K562 (cell line): ENCODE data around the gene S100P. TPM values are rescaled to one million over a fixed set of nuclear protein-coding genes. Genes with fewer than 3 reads are reported as not detected.

Source experiments
- CBX3 ChIP-seq, 2 experiments: IDR thresholded peaks; 1 replicate in 1 of 2; 2 replicates in 1 of 2; pipeline ENCODE4 v1.6.1; 2012; ENCODE audit warnings: inconsistent platforms in 2 of 2, low read length in 2 of 2, borderline replicate concordance in 1 of 2, control low read depth in 1 of 2
- LARP7 ChIP-seq: fragments of 450-650 bp; IDR thresholded peaks from 2 replicates; pipeline ENCODE4 v1.6.1; 2016
- MAFK ChIP-seq: IDR thresholded peaks from 2 replicates; pipeline ENCODE4 v1.6.1; 2011; ENCODE audit warnings: low read length, improper control_type of control experiment
- NFRKB ChIP-seq: fragments of 450-650 bp; IDR thresholded peaks from 2 replicates; pipeline ENCODE4 v1.6.1; 2016; ENCODE audit warnings: low read depth
- NR2F6 ChIP-seq: fragments of 450-650 bp; formaldehyde crosslinking; IDR thresholded peaks from 2 replicates; pipeline ENCODE4 v1.4.0; 2020; ENCODE audit warnings: mild to moderate bottlenecking
- NRF1 ChIP-seq, 2 experiments: fragments of 450-650 bp; IDR thresholded peaks in 1 of 2; conservative IDR thresholded peaks in 1 of 2; 2 replicates each; pipeline ENCODE4 v1.6.1; 2014; ENCODE audit warnings: mild to moderate bottlenecking in 2 of 2
- SAFB ChIP-seq: fragments of 200-400 bp; formaldehyde crosslinking; IDR thresholded peaks from 2 replicates; pipeline ENCODE4 v1.6.1; 2017; ENCODE audit warnings: low read depth, low read length, borderline replicate concordance
- SAP30 ChIP-seq: fragments of 200-600 bp; sonication (generic); IDR thresholded peaks from 2 replicates; pipeline ENCODE4 v1.6.1; 2012; ENCODE audit warnings: borderline replicate concordance, low read depth, mild to moderate bottlenecking, moderate library complexity, low read length, control low read depth, inconsistent platforms; ENCODE audit not compliant: insufficient read depth, poor library complexity, severe bottlenecking
- TCF7 ChIP-seq: sonication (generic); IDR thresholded peaks from 2 replicates; pipeline ENCODE4 v1.6.1; 2016; ENCODE audit warnings: antibody characterized with exemption, borderline replicate concordance
- U2AF1 ChIP-seq: fragments of 200-400 bp; formaldehyde crosslinking; optimal IDR thresholded peaks from 2 replicates; pipeline ENCODE3; 2017; ENCODE audit warnings: mild to moderate bottlenecking, low read depth, low read length, moderate library complexity
- YY1 ChIP-seq, 3 experiments: IDR thresholded peaks; 2 replicates each; pipeline ENCODE4 v1.6.1; 2011; ENCODE audit warnings: low read length in 2 of 3, mild to moderate bottlenecking in 2 of 3, moderate library complexity in 2 of 3, borderline replicate concordance in 1 of 3, control low read depth in 1 of 3, low read depth in 1 of 3; ENCODE audit not compliant: insufficient read depth in 3 of 3, insufficient replicate concordance in 2 of 3, control insufficient read depth in 1 of 3, insufficient read length in 1 of 3; ENCODE audit errors: extremely low read depth in 1 of 3
- ZBTB8A ChIP-seq: fragments of 450-650 bp; IDR thresholded peaks from 2 replicates; pipeline ENCODE4 v1.6.1; 2018; ENCODE audit warnings: mild to moderate bottlenecking, moderate library complexity; ENCODE audit not compliant: partially characterized antibody
- ZNF318 ChIP-seq, 2 experiments: fragments of 450-650 bp; IDR thresholded peaks; 2 replicates each; pipeline ENCODE4 v1.6.1; 2016; ENCODE audit warnings: mild to moderate bottlenecking in 2 of 2, borderline replicate concordance in 1 of 2, low read depth in 1 of 2, moderate library complexity in 1 of 2
- ZNF408 ChIP-seq: fragments of 250-450 bp; sonication (Bioruptor Pico); IDR thresholded peaks from 2 replicates; pipeline ENCODE4 v1.4.0; 2020; ENCODE audit warnings: low read depth, mild to moderate bottlenecking, moderate library complexity
- ZNF696 ChIP-seq: fragments of 250-450 bp; sonication (Bioruptor Pico); conservative IDR thresholded peaks from 2 replicates; pipeline ENCODE4 v1.4.0; 2020; ENCODE audit warnings: mild to moderate bottlenecking, moderate library complexity
- ZNF717 ChIP-seq: fragments of 250-450 bp; sonication (Bioruptor Pico); IDR thresholded peaks from 2 replicates; pipeline ENCODE4 v1.5.0; 2021
- polyA plus RNA-seq, 8 experiments: library from polyadenylated mRNA; depleted of rRNA in 4 of 8; stranded (reverse) in 5 of 8; unstranded in 3 of 8; fragments of >200 nt; fragmentation: Nextera tagmentation in 2 of 8; fragmentation: Illumina TruSeq in 1 of 8; extraction: Ambion mirVana in 2 of 8; extraction: Trizol in 1 of 8; gene quantifications; 2 replicates each; pipeline versions ENCODE4 v1.2.1 to v1.2.3, GENCODE V29; 2011 to 2014; ENCODE audit warnings: inconsistent platforms in 1 of 8, missing spikeins in 1 of 8
- total RNA-seq, 7 experiments: library from RNA; depleted of rRNA in 6 of 7; stranded (reverse); fragments of >200 nt in 6 of 7; fragmentation: Illumina TruSeq in 2 of 7; extraction: Trizol in 2 of 7; gene quantifications; 2 replicates each; pipeline versions ENCODE4 v1.2.1 to v1.2.3, GENCODE V29; 2011 to 2021; ENCODE audit warnings: low replicate concordance in 1 of 7
- TF ChIP-seq, protein P1 (sequence below): fragments of 250-450 bp; sonication (Bioruptor Pico); IDR thresholded peaks from 2 replicates; pipeline ENCODE4 v1.5.1; 2021; ENCODE audit warnings: mild to moderate bottlenecking

S100P gene
- total and polyA plus RNA-seq, 9 of the 15 experiments (the other 6 are each of a cell fraction or from before 2014, with no cell fraction given) = 4.1 to 23.8 (median 7.5) TPM

DNA sequence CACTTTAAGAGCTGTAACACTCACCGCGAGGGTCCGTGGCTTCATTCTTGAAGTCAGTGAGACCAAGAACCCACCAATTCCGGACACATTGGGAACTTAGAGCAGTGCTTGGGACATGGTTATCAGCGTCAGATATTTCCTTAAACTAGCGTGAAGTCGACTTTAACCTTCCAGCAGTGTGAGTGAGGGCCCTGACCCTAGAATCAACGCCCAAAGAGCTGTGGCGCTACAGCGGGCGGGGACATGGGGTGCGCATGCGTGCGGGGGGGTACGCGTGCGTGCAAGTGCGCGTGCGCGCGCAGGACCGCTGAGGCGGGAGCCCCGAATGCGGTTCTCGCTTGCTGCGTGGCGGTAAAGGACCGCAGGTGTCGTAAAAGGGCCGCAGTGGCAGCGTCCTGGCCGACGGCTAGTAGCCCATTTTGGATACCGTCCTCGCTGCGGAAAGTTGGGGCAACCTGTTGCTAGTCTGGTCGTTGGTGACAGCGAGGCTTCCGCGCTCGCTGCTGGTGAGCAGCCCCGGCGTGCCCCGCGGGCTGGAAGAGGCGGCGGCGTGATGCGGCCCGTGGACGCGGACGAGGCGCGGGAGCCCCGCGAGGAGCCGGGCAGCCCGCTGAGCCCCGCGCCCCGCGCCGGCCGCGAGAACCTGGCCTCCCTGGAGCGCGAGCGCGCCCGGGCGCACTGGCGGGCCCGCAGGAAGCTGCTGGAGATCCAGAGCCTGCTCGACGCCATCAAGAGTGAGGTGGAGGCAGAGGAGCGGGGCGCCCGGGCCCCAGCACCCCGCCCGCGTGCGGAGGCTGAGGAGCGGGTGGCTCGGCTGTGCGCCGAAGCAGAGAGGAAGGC, 19.8 kb upstream of the S100P start (continued):
- TF ChIP-seq, protein P1, sequence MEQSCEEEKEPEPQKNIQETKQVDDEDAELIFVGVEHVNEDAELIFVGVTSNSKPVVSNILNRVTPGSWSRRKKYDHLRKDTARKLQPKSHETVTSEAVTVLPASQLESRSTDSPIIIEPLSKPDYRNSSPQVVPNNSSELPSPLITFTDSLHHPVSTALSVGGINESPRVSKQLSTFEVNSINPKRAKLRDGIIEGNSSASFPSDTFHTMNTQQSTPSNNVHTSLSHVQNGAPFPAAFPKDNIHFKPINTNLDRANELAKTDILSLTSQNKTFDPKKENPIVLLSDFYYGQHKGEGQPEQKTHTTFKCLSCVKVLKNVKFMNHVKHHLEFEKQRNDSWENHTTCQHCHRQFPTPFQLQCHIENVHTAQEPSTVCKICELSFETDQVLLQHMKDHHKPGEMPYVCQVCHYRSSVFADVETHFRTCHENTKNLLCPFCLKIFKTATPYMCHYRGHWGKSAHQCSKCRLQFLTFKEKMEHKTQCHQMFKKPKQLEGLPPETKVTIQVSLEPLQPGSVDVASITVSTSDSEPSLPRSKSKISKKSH (CRISPR knock-in tag) = no peak
- peak; percentile 77 for TF ChIP-seq U2AF1
- 0 out of 3 replicates have a peak, but pooled peaks of 1 of the 2 experiments have one; percentile 4 for TF ChIP-seq CBX3 (IDR thresholded peaks at IDR 0.05; ENCODE audit: borderline replicate concordance in 1 of 2, low read length in 2 of 2)
- no peak for TF ChIP-seq ZNF717 (CRISPR knock-in tag)
- no peak for TF ChIP-seq TCF7
- no peak for TF ChIP-seq ZNF696 (CRISPR knock-in tag)
- peak; percentile 62 for TF ChIP-seq SAP30
- 0 out of 2 replicates have a peak, but pooled peaks have one; percentile 48 for TF ChIP-seq LARP7
- TF ChIP-seq NFRKB = peak; percentile 84
- TF ChIP-seq SAFB = 0 out of 2 replicates have a peak, but pooled peaks have one; percentile 35
- TF ChIP-seq ZNF408 = no peak
- TF ChIP-seq ZBTB8A = no peak
- peak; percentile 100 for TF ChIP-seq NRF1 (conservative IDR thresholded peaks at IDR 0.05 in 1 of 2, IDR thresholded peaks at IDR 0.05 in 1 of 2)
- TF ChIP-seq NR2F6 (CRISPR knock-in tag) = no peak
- no peak for TF ChIP-seq MAFK
- no peak for TF ChIP-seq ZNF318 (IDR thresholded peaks at IDR 0.05; ENCODE audit: borderline replicate concordance in 1 of 2, low read depth in 1 of 2)
- peak; percentile 25 to 91 (median 82) for TF ChIP-seq YY1 (IDR thresholded peaks at IDR 0.05; ENCODE audit: borderline replicate concordance in 1 of 3, control insufficient read depth in 1 of 3, extremely low read depth in 1 of 3, insufficient read depth in 3 of 3, insufficient read length in 1 of 3, insufficient replicate concordance in 2 of 3, low read depth in 1 of 3, low read length in 2 of 3)
